ENCODE results near the gene CFAP157. TPM values are rescaled to one million over a fixed set of nuclear protein-coding genes. Genes with fewer than 3 reads are reported as not detected.

CFAP157 gene
- total and polyA plus RNA-seq, 2 of the 13 experiments (the other 11 are each of a cell fraction or from before 2014, with no cell fraction given), result 0.07 TPM; not detected in 1

DNA sequence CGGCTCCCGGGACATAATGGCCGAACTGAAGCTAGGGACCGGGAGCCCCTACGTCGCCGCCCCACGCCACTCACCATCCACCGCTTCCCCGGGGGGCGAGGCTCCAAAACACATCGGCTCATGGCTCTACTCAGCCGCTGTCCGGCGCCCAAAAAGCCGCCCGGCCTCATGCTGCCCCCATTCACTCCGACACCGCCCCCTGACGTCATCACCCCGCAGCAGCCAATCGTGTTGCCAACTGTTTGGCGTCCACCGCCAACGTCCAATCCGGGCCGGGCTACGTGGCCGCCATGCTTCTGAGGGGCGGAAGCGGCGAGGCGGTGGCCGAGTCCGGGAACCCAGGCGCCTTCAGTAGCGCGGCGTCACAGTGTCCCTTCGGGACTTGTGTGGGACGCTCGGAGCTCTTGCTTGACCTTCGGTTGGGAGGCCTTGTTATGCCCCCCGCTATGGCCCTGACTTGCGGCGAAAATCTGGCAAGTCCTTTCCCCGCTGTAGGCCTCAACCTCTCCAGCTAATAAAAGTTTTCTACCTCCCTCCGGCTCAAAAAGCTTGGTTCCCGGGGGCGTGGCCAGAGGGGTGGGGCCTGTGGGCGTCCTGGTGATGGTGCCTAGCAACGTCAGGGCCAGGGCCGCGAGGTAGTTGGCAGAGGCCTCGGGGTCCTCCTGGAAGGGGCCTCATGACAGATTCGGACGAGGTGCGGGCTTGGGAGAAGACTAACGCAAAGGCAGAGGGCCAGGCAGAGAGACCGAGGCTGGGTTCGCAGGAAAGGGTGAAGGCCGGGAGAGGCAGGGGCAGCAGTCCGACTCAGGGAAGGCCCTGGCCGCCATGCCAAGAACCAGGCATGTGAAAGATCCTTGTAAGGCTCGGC, 8.9 kb downstream of the CFAP157 start, which contains the start of the genes PTRH1 and TTC16 (continued):
- TF ChIP-seq, protein P1, sequence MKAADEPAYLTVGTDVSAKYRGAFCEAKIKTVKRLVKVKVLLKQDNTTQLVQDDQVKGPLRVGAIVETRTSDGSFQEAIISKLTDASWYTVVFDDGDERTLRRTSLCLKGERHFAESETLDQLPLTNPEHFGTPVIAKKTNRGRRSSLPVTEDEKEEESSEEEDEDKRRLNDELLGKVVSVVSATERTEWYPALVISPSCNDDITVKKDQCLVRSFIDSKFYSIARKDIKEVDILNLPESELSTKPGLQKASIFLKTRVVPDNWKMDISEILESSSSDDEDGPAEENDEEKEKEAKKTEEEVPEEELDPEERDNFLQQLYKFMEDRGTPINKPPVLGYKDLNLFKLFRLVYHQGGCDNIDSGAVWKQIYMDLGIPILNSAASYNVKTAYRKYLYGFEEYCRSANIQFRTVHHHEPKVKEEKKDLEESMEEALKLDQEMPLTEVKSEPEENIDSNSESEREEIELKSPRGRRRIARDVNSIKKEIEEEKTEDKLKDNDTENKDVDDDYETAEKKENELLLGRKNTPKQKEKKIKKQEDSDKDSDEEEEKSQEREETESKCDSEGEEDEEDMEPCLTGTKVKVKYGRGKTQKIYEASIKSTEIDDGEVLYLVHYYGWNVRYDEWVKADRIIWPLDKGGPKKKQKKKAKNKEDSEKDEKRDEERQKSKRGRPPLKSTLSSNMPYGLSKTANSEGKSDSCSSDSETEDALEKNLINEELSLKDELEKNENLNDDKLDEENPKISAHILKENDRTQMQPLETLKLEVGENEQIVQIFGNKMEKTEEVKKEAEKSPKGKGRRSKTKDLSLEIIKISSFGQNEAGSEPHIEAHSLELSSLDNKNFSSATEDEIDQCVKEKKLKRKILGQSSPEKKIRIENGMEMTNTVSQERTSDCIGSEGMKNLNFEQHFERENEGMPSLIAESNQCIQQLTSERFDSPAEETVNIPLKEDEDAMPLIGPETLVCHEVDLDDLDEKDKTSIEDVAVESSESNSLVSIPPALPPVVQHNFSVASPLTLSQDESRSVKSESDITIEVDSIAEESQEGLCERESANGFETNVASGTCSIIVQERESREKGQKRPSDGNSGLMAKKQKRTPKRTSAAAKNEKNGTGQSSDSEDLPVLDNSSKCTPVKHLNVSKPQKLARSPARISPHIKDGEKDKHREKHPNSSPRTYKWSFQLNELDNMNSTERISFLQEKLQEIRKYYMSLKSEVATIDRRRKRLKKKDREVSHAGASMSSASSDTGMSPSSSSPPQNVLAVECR (CRISPR knock-in tag; IDR thresholded peaks at IDR 0.05; ENCODE audit: borderline replicate concordance), result peak; percentile 98
- TF ChIP-seq ZNF720 (CRISPR knock-in tag; IDR thresholded peaks at IDR 0.05) (0 out of 2 replicates have a peak, but pooled peaks have one; percentile 50), ZNF709 (CRISPR knock-in tag; IDR thresholded peaks at IDR 0.05) (no peak), MZF1 (CRISPR knock-in tag; IDR thresholded peaks at IDR 0.05; ENCODE audit: borderline replicate concordance) (no peak), SIX4 (CRISPR knock-in tag; IDR thresholded peaks at IDR 0.05) (no peak), HMG20B (CRISPR knock-in tag; conservative IDR thresholded peaks at IDR 0.05) (no peak), FOXJ3 (CRISPR knock-in tag; IDR thresholded peaks at IDR 0.05; ENCODE audit: borderline replicate concordance) (peak; percentile 33; the same call in 1 of the 2 replicates), SALL2 (CRISPR knock-in tag; IDR thresholded peaks at IDR 0.05) (peak; percentile 48; the same call in 1 of the 2 replicates), BRD4 (CRISPR knock-in tag; IDR thresholded peaks at IDR 0.05) (no peak), NR2F1 (CRISPR knock-in tag; IDR thresholded peaks at IDR 0.05) (no peak), FOXP1 (IDR thresholded peaks at IDR 0.05) (no peak), FOXP1 (CRISPR knock-in tag; IDR thresholded peaks at IDR 0.05) (no peak), SMARCE1 (IDR thresholded peaks at IDR 0.05; ENCODE audit: borderline replicate concordance) (no peak), ZNF790 (CRISPR knock-in tag; IDR thresholded peaks at IDR 0.05; ENCODE audit: borderline replicate concordance) (no peak), KDM3A (CRISPR knock-in tag; IDR thresholded peaks at IDR 0.05; ENCODE audit: low read depth) (0 out of 2 replicates have a peak, but pooled peaks have one; percentile 29)
- TF ChIP-seq, protein P2, sequence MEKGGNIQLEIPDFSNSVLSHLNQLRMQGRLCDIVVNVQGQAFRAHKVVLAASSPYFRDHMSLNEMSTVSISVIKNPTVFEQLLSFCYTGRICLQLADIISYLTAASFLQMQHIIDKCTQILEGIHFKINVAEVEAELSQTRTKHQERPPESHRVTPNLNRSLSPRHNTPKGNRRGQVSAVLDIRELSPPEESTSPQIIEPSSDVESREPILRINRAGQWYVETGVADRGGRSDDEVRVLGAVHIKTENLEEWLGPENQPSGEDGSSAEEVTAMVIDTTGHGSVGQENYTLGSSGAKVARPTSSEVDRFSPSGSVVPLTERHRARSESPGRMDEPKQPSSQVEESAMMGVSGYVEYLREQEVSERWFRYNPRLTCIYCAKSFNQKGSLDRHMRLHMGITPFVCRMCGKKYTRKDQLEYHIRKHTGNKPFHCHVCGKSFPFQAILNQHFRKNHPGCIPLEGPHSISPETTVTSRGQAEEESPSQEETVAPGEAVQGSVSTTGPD (CRISPR knock-in tag; IDR thresholded peaks at IDR 0.05), result no peak
- TF ChIP-seq, protein P3, sequence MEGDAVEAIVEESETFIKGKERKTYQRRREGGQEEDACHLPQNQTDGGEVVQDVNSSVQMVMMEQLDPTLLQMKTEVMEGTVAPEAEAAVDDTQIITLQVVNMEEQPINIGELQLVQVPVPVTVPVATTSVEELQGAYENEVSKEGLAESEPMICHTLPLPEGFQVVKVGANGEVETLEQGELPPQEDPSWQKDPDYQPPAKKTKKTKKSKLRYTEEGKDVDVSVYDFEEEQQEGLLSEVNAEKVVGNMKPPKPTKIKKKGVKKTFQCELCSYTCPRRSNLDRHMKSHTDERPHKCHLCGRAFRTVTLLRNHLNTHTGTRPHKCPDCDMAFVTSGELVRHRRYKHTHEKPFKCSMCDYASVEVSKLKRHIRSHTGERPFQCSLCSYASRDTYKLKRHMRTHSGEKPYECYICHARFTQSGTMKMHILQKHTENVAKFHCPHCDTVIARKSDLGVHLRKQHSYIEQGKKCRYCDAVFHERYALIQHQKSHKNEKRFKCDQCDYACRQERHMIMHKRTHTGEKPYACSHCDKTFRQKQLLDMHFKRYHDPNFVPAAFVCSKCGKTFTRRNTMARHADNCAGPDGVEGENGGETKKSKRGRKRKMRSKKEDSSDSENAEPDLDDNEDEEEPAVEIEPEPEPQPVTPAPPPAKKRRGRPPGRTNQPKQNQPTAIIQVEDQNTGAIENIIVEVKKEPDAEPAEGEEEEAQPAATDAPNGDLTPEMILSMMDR (CRISPR knock-in tag; IDR thresholded peaks at IDR 0.05), result no peak
- TF ChIP-seq, protein P4, sequence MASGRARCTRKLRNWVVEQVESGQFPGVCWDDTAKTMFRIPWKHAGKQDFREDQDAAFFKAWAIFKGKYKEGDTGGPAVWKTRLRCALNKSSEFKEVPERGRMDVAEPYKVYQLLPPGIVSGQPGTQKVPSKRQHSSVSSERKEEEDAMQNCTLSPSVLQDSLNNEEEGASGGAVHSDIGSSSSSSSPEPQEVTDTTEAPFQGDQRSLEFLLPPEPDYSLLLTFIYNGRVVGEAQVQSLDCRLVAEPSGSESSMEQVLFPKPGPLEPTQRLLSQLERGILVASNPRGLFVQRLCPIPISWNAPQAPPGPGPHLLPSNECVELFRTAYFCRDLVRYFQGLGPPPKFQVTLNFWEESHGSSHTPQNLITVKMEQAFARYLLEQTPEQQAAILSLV (CRISPR knock-in tag; IDR thresholded peaks at IDR 0.05; ENCODE audit: borderline replicate concordance), result peak; percentile 70; the same call in 1 of the 2 replicates
- TF ChIP-seq, protein P5, sequence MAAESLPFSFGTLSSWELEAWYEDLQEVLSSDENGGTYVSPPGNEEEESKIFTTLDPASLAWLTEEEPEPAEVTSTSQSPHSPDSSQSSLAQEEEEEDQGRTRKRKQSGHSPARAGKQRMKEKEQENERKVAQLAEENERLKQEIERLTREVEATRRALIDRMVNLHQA (CRISPR knock-in tag; IDR thresholded peaks at IDR 0.05), result no peak
